KMS-11 (cell line): ENCODE data around the gene FAM13A.

Experiments
- H2AFZ ChIP-seq: fragments of 200-600 bp; sonication (generic); 2 replicates; pipeline ENCODE4 v1.6.1; 2016; ENCODE audit warnings: antibody characterized with exemption, mixed run types, low read depth
- H3K27ac ChIP-seq: fragments of 200-600 bp; sonication (generic); 2 replicates; pipeline ENCODE4 v1.6.1; 2016; ENCODE audit warnings: mild to moderate bottlenecking, mixed run types
- H3K27me3 ChIP-seq: fragments of 200-600 bp; sonication (generic); 2 replicates; pipeline ENCODE4 v1.6.1; 2017; ENCODE audit warnings: mild to moderate bottlenecking, low read depth, mixed run types, moderate library complexity; ENCODE audit not compliant: insufficient read depth
- H3K36me3 ChIP-seq: fragments of 200-600 bp; sonication (generic); 2 replicates; pipeline ENCODE4 v1.6.1; 2017; ENCODE audit warnings: mild to moderate bottlenecking, mixed run types; ENCODE audit not compliant: insufficient read depth
- H3K4me1 ChIP-seq: fragments of 200-600 bp; sonication (generic); 2 replicates; pipeline ENCODE4 v1.6.1; 2016; ENCODE audit warnings: mild to moderate bottlenecking, low read depth, mixed run types; ENCODE audit not compliant: poor library complexity, severe bottlenecking
- H3K4me2 ChIP-seq: fragments of 200-600 bp; sonication (generic); 2 replicates; pipeline ENCODE4 v1.7.0; 2016; ENCODE audit warnings: mild to moderate bottlenecking, mixed run types
- H3K4me3 ChIP-seq: fragments of 200-600 bp; sonication (generic); IDR thresholded peaks from 2 replicates; pipeline ENCODE4 v1.6.1; 2017; ENCODE audit warnings: low read depth, low read length, mixed read lengths; ENCODE audit not compliant: insufficient read depth
- H3K79me2 ChIP-seq: fragments of 200-600 bp; sonication (generic); 2 replicates; pipeline ENCODE4 v1.6.1; 2016; ENCODE audit warnings: low read depth, mixed run types; ENCODE audit not compliant: insufficient read depth
- H3K9ac ChIP-seq: fragments of 200-600 bp; sonication (generic); 2 replicates; pipeline ENCODE4 v1.6.1; 2016; ENCODE audit warnings: mild to moderate bottlenecking, mixed run types
- H4K20me1 ChIP-seq: fragments of 200-600 bp; sonication (generic); 2 replicates; pipeline ENCODE4 v1.6.1; 2016; ENCODE audit warnings: mild to moderate bottlenecking, mixed run types; ENCODE audit not compliant: insufficient read depth
- TF ChIP-seq, protein P1 (sequence below): fragments of 200-600 bp; sonication (generic); conservative IDR thresholded peaks from 2 replicates; pipeline ENCODE4 v1.6.1; 2017; ENCODE audit warnings: low read depth, mild to moderate bottlenecking, antibody characterized with exemption, low read length, moderate library complexity, mixed read lengths

FAM13A gene

DNA sequence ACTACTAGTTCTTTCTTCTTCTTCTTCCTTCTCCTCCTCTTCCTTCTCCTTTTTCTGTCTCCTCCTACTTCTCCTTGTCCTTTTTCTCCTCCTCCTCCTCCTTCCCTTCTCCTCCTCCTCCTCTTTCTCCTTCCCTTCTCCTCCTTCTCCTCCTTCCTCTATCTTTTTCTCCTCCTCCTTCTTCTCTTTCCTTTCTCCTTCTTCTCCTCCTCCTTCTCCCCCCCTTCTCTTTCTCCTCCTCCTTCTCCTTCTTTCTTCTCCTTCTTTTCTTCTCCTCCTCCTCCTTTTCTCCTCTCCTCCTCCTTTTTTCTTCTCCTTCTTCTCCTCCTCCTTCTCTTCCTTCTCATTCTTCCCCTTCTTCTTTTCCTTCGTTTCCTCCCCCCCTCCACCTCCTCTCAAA, 337.6 kb downstream of the FAM13A start:
- H3K36me3 ChIP-seq = no peaks in the 10 kb centered on the region
- H3K79me2 ChIP-seq = no peaks in the 10 kb centered on the region
- H3K27ac ChIP-seq = no peak overlapping the region
- H3K27me3 ChIP-seq = no peaks in the 10 kb centered on the region
- H3K9ac ChIP-seq = no peak overlapping the region
- H4K20me1 ChIP-seq = no peaks in the 10 kb centered on the region
- no peaks in the 10 kb centered on the region for H3K4me1 ChIP-seq
- no peak overlapping the region for H3K4me3 ChIP-seq
- TF ChIP-seq, protein P1, sequence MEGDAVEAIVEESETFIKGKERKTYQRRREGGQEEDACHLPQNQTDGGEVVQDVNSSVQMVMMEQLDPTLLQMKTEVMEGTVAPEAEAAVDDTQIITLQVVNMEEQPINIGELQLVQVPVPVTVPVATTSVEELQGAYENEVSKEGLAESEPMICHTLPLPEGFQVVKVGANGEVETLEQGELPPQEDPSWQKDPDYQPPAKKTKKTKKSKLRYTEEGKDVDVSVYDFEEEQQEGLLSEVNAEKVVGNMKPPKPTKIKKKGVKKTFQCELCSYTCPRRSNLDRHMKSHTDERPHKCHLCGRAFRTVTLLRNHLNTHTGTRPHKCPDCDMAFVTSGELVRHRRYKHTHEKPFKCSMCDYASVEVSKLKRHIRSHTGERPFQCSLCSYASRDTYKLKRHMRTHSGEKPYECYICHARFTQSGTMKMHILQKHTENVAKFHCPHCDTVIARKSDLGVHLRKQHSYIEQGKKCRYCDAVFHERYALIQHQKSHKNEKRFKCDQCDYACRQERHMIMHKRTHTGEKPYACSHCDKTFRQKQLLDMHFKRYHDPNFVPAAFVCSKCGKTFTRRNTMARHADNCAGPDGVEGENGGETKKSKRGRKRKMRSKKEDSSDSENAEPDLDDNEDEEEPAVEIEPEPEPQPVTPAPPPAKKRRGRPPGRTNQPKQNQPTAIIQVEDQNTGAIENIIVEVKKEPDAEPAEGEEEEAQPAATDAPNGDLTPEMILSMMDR = no peak
- H3K4me2 ChIP-seq = no peak overlapping the region
- H2AFZ ChIP-seq = no peak overlapping the region

GRCh38 chr4:88718098-88718497, 338.9 kb downstream of the FAM13A start:
- H4K20me1 ChIP-seq = no peaks in the 10 kb centered on the region
- no peaks in the 10 kb centered on the region for H3K27me3 ChIP-seq
- H3K79me2 ChIP-seq = no peaks in the 10 kb centered on the region
- no peaks in the 10 kb centered on the region for H3K4me1 ChIP-seq
- no peaks in the 10 kb centered on the region for H3K36me3 ChIP-seq
- no peak overlapping the region for H3K9ac ChIP-seq
- H3K27ac ChIP-seq = no peak overlapping the region
- H2AFZ ChIP-seq = no peak overlapping the region
- TF ChIP-seq, protein P1 = no peak
- H3K4me2 ChIP-seq = no peak overlapping the region
- no peak overlapping the region for H3K4me3 ChIP-seq

DNA sequence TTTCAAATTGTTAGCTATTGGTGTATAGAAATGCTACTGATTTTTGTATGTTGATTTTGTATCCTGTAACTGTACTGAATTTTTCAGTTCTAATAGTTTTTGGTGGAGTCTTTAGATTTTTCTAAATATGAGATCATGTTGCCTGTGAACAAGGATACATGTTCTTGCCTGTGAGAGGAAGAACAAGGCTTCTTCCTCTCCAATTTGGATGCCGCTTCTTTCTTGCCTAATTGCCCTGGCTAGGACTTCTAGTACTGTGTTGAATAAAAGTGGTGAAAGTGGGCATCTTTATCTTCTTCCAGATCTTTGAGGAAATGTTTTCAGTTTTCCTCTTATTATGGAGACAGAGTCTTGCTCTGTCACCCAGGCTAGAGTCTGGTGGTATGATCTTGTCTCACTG, 343.2 kb downstream of the FAM13A start:
- no peaks in the 10 kb centered on the region for H3K79me2 ChIP-seq

DNA sequence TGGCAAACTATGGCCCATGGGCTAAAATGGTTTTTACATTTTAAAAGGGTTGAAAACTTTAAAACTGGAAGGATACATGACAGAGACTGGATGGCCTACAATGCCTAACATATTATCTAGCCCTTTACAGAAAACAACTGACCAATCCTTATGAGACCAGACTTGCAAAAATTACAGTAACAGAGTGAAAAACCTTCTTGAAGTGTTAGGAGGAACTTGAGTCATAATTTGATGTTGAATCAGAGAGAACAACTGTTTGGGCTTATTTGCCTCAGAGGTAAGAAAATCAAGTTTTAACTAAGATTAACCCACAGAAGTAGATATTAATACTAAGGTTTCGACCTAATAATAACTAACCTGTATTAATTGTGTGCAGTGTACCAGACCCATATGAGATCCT, 347.0 kb downstream of the FAM13A start:
- Histone ChIP-seq H2AFZ (no peak overlapping the region), H3K4me2 (no peak overlapping the region), H3K9ac (no peak overlapping the region), H3K27me3 (no peaks in the 10 kb centered on the region), H3K27ac (no peak overlapping the region), H4K20me1 (no peaks in the 10 kb centered on the region), H3K79me2 (no peaks in the 10 kb centered on the region), H3K36me3 (no peaks in the 10 kb centered on the region), H3K4me1 (no peaks in the 10 kb centered on the region), H3K4me3 (no peak overlapping the region)
- TF ChIP-seq, protein P1 = no peak

More for the DNA sequence above, 343.2 kb downstream of the FAM13A start:
- no peaks in the 10 kb centered on the region for H4K20me1 ChIP-seq
- no peak overlapping the region for H2AFZ ChIP-seq
- no peak overlapping the region for H3K4me2 ChIP-seq
- no peaks in the 10 kb centered on the region for H3K4me1 ChIP-seq
- H3K27me3 ChIP-seq = no peaks in the 10 kb centered on the region
- TF ChIP-seq, protein P1 = no peak
- no peaks in the 10 kb centered on the region for H3K36me3 ChIP-seq
- H3K4me3 ChIP-seq = no peak overlapping the region
- H3K9ac ChIP-seq = no peak overlapping the region
- H3K27ac ChIP-seq = no peak overlapping the region
